Measurements from ENCODE around the gene ZNF157. TPM values are rescaled to one million over a fixed set of nuclear protein-coding genes. Genes with fewer than 3 reads are reported as not detected.
"Not testable (repeated sequence)": the region's sequence is repeated elsewhere in the genome, so short reads cannot be mapped to it uniquely, and the experiment has no call there.

ZNF157 gene
- total RNA-seq (1 to 10 TPM in 2 of 5 donors, under 1 TPM in 3; 0.72 to 1.2 (median 0.95) TPM), total RNA-seq (0.09 to 2.6 (median 1.2) reads per million in 29 experiments)
- total RNA-seq (2013) = 1.7 TPM

DNA sequence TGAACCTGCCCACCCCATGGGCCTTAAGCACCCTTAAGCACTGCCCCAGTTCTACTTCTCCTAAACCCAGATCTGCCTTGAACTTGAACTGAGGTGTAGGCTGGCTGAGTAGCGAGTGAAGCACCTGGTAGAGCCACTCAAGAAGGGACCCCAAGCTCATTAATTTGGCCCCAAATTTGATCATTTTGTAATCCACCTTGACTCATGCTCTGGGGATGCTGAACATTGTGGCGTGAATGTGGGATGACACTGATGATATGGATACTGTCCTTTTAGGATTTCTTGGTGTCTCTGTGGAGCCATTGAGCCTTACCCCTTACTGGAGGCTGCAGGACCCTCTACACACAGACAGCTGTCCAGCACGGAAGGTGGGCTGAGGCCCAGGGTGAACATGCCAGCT is at the start of gene ZNF157:
Gene ZNF157 (plus strand): TSS at position 301 of the 400 bp plus-strand sequence. CDS start 91 bp downstream, at position 392.
- peaks cover 0 to 10% of the 10 kb centered on the region in 2 experiments for H3K4me1 ChIP-seq (ENCODE audit: control insufficient read depth in 1 of 2, extremely low read depth in 1 of 2, insufficient read depth in 2 of 2, low read length in 2 of 2)
- WGBS (ENCODE audit: insufficient coverage) = no CpG with 5 or more reads among the region's 3 CpGs
- no peak within 1 kb of the TSS for H3K27ac ChIP-seq (ENCODE audit: low read length)
- Mint-ChIP-seq H3K36me3 (peaks cover 3% of the 10 kb centered on the region), H3K4me3 (no peak within 1 kb of the TSS), H3K4me1 (peaks cover 9 to 14% (median 12%) of the 10 kb centered on the region in 3 donors), H3K9me3 (no peaks in the 10 kb centered on the region), H3K27me3 (no peaks in the 10 kb centered on the region), H3K27ac (no peak within 1 kb of the TSS)
- ChIA-PET CTCF (interaction anchor here in 1 of 2 donors (0.6 kb wide), 1 partner anchor 11 kb away, joined by 3 read pairs; no protein-coding TSS in a partner anchor), POLR2A (no interaction called here)
- no peak for DNase-seq
- no peak within 1 kb of the TSS for H3K4me3 ChIP-seq (ENCODE audit: control insufficient read depth in 1 of 2, extremely low read depth in 1 of 2, low read length in 1 of 2)
- no peaks in the 10 kb centered on the region for H3K27me3 ChIP-seq (replicated peaks in 1 of 2; ENCODE audit: control insufficient read depth in 2 of 2, extremely low read depth in 1 of 2, insufficient read depth in 2 of 2, low read length in 1 of 2)
- no peaks in the 10 kb centered on the region for H3K9me3 ChIP-seq
- ATAC-seq (replicated peaks in 1 of 4) = no peak
- no peaks in the 10 kb centered on the region for H3K36me3 ChIP-seq (ENCODE audit: control insufficient read depth in 2 of 2, extremely low read depth in 1 of 2, insufficient read depth in 1 of 2, low read length in 1 of 2)

DNA sequence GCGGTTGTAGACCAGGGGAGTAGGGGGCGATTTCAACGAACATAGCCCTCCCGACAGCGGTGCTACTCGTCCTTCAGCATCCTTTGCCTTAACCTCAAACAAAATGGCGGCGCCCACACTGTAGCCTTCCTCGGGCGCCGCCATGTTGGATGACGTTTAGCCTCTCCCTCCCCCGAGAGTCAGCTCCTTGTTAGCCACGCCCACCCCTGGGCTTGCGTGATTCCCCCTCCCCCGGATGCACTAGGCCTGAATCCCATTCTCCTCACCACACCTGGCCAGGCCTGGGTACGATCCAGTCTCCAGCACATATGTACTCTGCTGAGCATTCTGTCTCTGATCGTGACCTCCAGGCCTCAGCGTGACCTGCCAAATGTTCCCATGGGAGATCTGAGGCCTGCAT is 49.0 kb upstream of the ZNF157 start:
- no peaks in the 10 kb centered on the region for H3K4me1 ChIP-seq (ENCODE audit: control insufficient read depth in 1 of 2, extremely low read depth in 1 of 2, insufficient read depth in 2 of 2, low read length in 2 of 2)
- no peaks in the 10 kb centered on the region for H3K27me3 ChIP-seq (replicated peaks in 1 of 2; ENCODE audit: control insufficient read depth in 2 of 2, extremely low read depth in 1 of 2, insufficient read depth in 2 of 2, low read length in 1 of 2)
- CTCF ChIA-PET = no interaction called here
- H3K4me3 ChIP-seq (ENCODE audit: control insufficient read depth in 1 of 2, extremely low read depth in 1 of 2, low read length in 1 of 2) = no peak overlapping the region
- H3K9me3 Mint-ChIP-seq = no peaks in the 10 kb centered on the region
- H3K27me3 Mint-ChIP-seq = peaks cover 0 to 6% of the 10 kb centered on the region in 2 donors
- H3K4me3 Mint-ChIP-seq = no peak overlapping the region
- H3K36me3 ChIP-seq (ENCODE audit: control insufficient read depth in 2 of 2, extremely low read depth in 1 of 2, insufficient read depth in 1 of 2, low read length in 1 of 2) = no peaks in the 10 kb centered on the region
- WGBS (ENCODE audit: insufficient coverage) = no CpG with 5 or more reads among the region's 19 CpGs
- ATAC-seq (replicated peaks in 1 of 4) (no peak), DNase-seq (no peak)
- H3K36me3 Mint-ChIP-seq = no peaks in the 10 kb centered on the region
- POLR2A ChIA-PET = no interaction called here
- H3K4me1 Mint-ChIP-seq = no peaks in the 10 kb centered on the region
- no peak overlapping the region for H3K27ac Mint-ChIP-seq
- H3K9me3 ChIP-seq = no peaks in the 10 kb centered on the region
- H3K27ac ChIP-seq (ENCODE audit: low read length) = no peak overlapping the region

GRCh38 chrX:47321823-47322371 is 48.5 kb upstream of the ZNF157 start:
- H3K27ac ChIP-seq (ENCODE audit: low read length) = no peak overlapping the region
- CTCF ChIA-PET = no interaction called here
- WGBS (ENCODE audit: insufficient coverage) = no CpG with 5 or more reads among the region's 20 CpGs
- no peaks in the 10 kb centered on the region for H3K4me1 ChIP-seq (ENCODE audit: control insufficient read depth in 1 of 2, extremely low read depth in 1 of 2, insufficient read depth in 2 of 2, low read length in 2 of 2)
- H3K4me3 Mint-ChIP-seq = no peak overlapping the region
- POLR2A ChIA-PET = no interaction called here
- H3K9me3 Mint-ChIP-seq = no peaks in the 10 kb centered on the region
- no peaks in the 10 kb centered on the region for H3K36me3 ChIP-seq (ENCODE audit: control insufficient read depth in 2 of 2, extremely low read depth in 1 of 2, insufficient read depth in 1 of 2, low read length in 1 of 2)
- no peak overlapping the region for H3K4me3 ChIP-seq (ENCODE audit: control insufficient read depth in 1 of 2, extremely low read depth in 1 of 2, low read length in 1 of 2)
- no peaks in the 10 kb centered on the region for H3K27me3 ChIP-seq (replicated peaks in 1 of 2; ENCODE audit: control insufficient read depth in 2 of 2, extremely low read depth in 1 of 2, insufficient read depth in 2 of 2, low read length in 1 of 2)
- H3K36me3 Mint-ChIP-seq = no peaks in the 10 kb centered on the region
- ATAC-seq (replicated peaks in 1 of 4) = no peak
- H3K27ac Mint-ChIP-seq = no peak overlapping the region
- H3K27me3 Mint-ChIP-seq = peaks cover 0 to 5% of the 10 kb centered on the region in 2 donors
- H3K9me3 ChIP-seq = no peaks in the 10 kb centered on the region
- no peaks in the 10 kb centered on the region for H3K4me1 Mint-ChIP-seq
- no peak for DNase-seq

GRCh38 chrX:47327902-47328301 is 42.5 kb upstream of the ZNF157 start:
- ChIA-PET CTCF (no interaction called here), POLR2A (no interaction called here)
- no peaks in the 10 kb centered on the region for H3K9me3 ChIP-seq
- no peak overlapping the region for H3K27ac Mint-ChIP-seq
- ATAC-seq (replicated peaks in 1 of 4) (no peak), DNase-seq (no peak)
- no peak overlapping the region for H3K27ac ChIP-seq (ENCODE audit: low read length)
- H3K27me3 ChIP-seq (replicated peaks in 1 of 2; ENCODE audit: control insufficient read depth in 2 of 2, extremely low read depth in 1 of 2, insufficient read depth in 2 of 2, low read length in 1 of 2) = no peaks in the 10 kb centered on the region
- no peaks in the 10 kb centered on the region for H3K36me3 Mint-ChIP-seq
- no peaks in the 10 kb centered on the region for H3K27me3 Mint-ChIP-seq
- H3K4me3 ChIP-seq (ENCODE audit: control insufficient read depth in 1 of 2, extremely low read depth in 1 of 2, low read length in 1 of 2) = no peak overlapping the region
- H3K4me1 Mint-ChIP-seq = no peaks in the 10 kb centered on the region
- H3K4me3 Mint-ChIP-seq = no peak overlapping the region
- no peaks in the 10 kb centered on the region for H3K36me3 ChIP-seq (ENCODE audit: control insufficient read depth in 2 of 2, extremely low read depth in 1 of 2, insufficient read depth in 1 of 2, low read length in 1 of 2)
- 73% methylated on average over 3 of the region's 6 CpGs for WGBS (ENCODE audit: insufficient coverage)
- no peaks in the 10 kb centered on the region for H3K4me1 ChIP-seq (ENCODE audit: control insufficient read depth in 1 of 2, extremely low read depth in 1 of 2, insufficient read depth in 2 of 2, low read length in 2 of 2)
- no peaks in the 10 kb centered on the region for H3K9me3 Mint-ChIP-seq

- H3K27ac Mint-ChIP-seq = not testable (repeated sequence)
- 100% methylated on average over 2 of the region's 5 CpGs for WGBS (ENCODE audit: insufficient coverage)
Observed at GRCh38 chrX:47332729-47333128, 37.6 kb upstream of the ZNF157 start.

GRCh38 chrX:47351706-47352105 is 18.7 kb upstream of the ZNF157 start:
- Histone ChIP-seq H3K4me3 (ENCODE audit: control insufficient read depth in 1 of 2, extremely low read depth in 1 of 2, low read length in 1 of 2) (no peak overlapping the region), H3K9me3 (no peaks in the 10 kb centered on the region), H3K36me3 (ENCODE audit: control insufficient read depth in 2 of 2, extremely low read depth in 1 of 2, insufficient read depth in 1 of 2, low read length in 1 of 2) (no peaks in the 10 kb centered on the region), H3K27me3 (replicated peaks in 1 of 2; ENCODE audit: control insufficient read depth in 2 of 2, extremely low read depth in 1 of 2, insufficient read depth in 2 of 2, low read length in 1 of 2) (no peaks in the 10 kb centered on the region), H3K4me1 (ENCODE audit: control insufficient read depth in 1 of 2, extremely low read depth in 1 of 2, insufficient read depth in 2 of 2, low read length in 2 of 2) (no peaks in the 10 kb centered on the region), H3K27ac (ENCODE audit: low read length) (no peak overlapping the region)
- no peaks in the 10 kb centered on the region for H3K9me3 Mint-ChIP-seq
- H3K4me3 Mint-ChIP-seq = no peak overlapping the region
- H3K36me3 Mint-ChIP-seq = no peaks in the 10 kb centered on the region
- POLR2A ChIA-PET = no interaction called here
- CTCF ChIA-PET = no interaction called here
- DNase-seq (no peak), ATAC-seq (replicated peaks in 1 of 4) (no peak)
- peaks cover 0 to 7% of the 10 kb centered on the region in 2 donors for H3K27me3 Mint-ChIP-seq
- H3K4me1 Mint-ChIP-seq = no peaks in the 10 kb centered on the region
- WGBS (ENCODE audit: insufficient coverage) = no CpG with 5 or more reads among the region's 4 CpGs
- no peak overlapping the region for H3K27ac Mint-ChIP-seq

More at GRCh38 chrX:47332729-47333128, 37.6 kb upstream of the ZNF157 start:
- POLR2A ChIA-PET; H3K27me3 ChIP-seq (replicated peaks in 1 of 2; ENCODE audit: control insufficient read depth in 2 of 2, extremely low read depth in 1 of 2, insufficient read depth in 2 of 2, low read length in 1 of 2); H3K4me1 Mint-ChIP-seq; H3K36me3 ChIP-seq (ENCODE audit: control insufficient read depth in 2 of 2, extremely low read depth in 1 of 2, insufficient read depth in 1 of 2, low read length in 1 of 2); H3K4me1 ChIP-seq (ENCODE audit: control insufficient read depth in 1 of 2, extremely low read depth in 1 of 2, insufficient read depth in 2 of 2, low read length in 2 of 2); H3K27me3 Mint-ChIP-seq; H3K4me3 ChIP-seq (ENCODE audit: control insufficient read depth in 1 of 2, extremely low read depth in 1 of 2, low read length in 1 of 2); DNase-seq; H3K9me3 ChIP-seq; CTCF ChIA-PET; H3K4me3 Mint-ChIP-seq; H3K36me3 Mint-ChIP-seq; H3K9me3 Mint-ChIP-seq; H3K27ac ChIP-seq (ENCODE audit: low read length); ATAC-seq (replicated peaks in 1 of 4): not testable (repeated sequence)
